NCI-H2227 (cell line): ENCODE results near the gene MYH7.
"Not testable (repeated sequence)": the region's sequence is repeated elsewhere in the genome, so short reads cannot be mapped to it uniquely, and the experiment has no call there.

Experiments
- DNase-seq: peaks from one replicate; lab custom pipeline; 2025; ENCODE audit not compliant: unreplicated experiment; lab: John Stamatoyannopoulos, UW

The MYH7 gene

DNA sequence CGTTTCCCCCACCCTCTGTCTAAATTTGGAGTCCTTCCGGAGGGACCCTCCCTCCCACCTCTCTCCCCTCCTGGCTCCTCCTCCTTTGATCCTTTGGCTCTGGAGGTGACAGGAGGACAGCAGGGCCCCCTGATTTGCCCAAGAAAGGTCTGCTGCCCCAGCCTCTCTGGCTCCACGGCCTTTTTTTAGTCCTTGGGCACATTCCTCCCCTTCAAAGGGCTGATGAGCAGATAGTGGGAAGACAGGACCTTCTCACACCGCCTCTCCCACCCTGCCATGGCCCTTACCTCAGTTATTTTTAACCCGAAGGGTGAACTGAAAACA lies 27.2 kb downstream of the MYH7 start:
- no peak for DNase-seq

DNA sequence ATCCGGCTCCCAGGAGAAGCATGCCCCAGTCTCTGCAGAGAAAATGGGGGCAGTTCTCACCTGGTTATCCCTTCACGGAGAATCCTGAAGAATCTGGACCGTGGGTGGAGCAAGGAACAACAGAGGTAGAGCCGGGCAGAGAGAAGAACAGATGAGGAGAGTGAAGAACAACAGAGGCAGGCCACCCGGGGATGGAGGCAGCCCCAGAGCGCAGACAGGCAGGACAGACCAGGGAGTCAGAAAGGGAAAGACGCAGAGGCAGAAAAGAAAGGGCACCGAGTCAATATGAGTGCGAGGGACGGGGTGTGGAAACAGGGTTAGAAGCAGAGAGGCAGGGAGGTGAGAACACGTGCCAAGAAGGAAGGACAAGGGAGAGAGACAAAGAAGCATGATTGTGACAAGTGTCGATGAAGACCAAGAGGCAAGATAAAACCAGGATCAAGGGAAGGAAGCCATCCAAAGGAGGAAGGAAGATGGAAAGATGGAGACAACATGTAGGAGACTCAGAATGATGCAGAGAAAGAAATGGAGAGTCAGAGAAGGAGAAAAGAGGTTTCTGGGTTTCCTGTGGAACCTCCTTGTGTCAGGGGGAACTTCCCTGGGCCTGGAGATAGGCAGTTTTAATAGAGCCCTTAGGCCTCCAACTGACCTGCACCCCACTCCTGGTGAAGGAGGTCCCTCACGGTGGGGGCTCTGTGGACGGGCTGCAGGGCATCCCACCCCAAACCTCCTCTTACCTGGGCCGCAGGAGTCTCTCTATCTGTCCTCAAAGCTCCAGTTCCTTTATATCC lies 27.7 kb downstream of the MYH7 start, which contains the start of gene MYH6:
Gene MYH6 (minus strand): TSS at position 758 of the 791 bp plus-strand sequence. CDS start 1,050 bp downstream, outside the sequence.
- DNase-seq, result no peak

DNA sequence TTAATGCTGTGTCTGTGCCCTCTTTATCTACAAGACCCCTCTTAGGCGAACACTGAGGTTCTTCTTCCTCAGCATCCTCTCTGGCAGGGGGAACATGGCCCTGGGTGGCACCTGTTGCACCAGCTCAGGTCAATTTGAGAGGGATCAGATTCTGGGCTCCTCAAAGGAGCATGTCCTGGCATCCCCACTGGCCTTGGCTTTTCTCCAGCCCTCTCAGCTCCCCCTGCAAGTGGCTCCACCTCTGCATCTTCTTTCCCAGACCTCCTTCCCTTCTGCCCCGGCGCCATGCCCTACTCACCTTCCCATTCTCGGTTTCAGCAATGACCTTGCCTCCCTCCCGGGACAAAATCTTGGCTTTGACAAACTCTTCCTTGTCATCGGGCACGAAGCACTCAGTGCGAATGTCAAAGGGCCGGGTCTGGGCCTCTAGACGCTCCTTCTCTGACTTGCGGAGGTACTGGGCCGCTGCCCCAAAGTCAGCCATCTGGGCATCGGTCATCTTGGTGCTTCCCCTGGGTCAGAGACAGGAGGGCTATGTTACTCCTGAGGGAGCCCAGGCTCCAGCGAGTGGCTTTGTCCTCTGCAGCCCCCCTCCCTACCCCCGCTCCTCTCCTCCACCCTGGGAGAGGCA lies 28.6 kb downstream of the MYH7 start:
- DNase-seq, result no peak

DNA sequence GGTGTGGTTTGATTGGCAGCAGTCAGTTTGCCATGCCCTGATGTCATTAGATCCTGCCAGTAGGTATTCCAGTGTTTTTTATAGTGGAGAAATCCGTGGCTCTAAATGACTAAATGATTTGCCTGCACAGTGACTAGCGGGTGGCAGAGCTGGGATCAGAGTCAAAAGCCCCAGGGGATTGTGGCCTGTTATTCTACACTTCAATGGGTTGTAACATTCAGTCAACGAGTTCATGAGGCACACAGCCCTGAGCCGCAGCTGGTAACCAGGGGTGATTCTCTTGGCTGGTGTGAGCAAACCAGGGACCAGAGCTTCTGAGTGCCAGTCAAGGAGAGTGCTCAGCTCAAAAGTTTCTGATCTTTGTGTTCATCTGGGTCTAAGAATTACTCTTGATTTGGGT lies 29.2 kb downstream of the MYH7 start:
- no peak for DNase-seq

DNA sequence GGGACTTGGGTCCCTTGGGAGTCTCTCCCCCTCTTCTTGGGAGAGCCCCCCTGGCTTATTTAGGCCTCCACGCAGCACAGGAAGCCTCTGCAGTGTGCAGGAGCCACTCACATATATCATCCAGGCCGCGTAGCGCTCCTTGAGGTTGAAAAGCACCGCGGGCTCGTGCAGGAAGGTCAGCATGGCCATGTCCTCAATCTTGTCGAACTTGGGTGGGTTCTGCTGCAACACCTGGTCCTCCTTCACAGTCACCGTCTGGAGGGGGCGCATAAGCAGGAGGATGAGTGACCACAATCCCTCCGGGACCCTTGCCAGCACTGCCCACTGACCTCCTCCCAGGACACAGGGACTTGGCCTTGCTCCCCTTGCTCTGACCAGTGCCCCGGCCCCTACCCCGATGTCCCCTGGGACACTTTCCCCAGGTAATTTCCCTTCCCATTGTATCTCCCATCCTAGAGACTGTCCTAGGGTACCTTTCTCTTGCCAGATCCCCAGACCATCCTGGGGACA lies 29.9 kb downstream of the MYH7 start:
- no peak for DNase-seq

DNA sequence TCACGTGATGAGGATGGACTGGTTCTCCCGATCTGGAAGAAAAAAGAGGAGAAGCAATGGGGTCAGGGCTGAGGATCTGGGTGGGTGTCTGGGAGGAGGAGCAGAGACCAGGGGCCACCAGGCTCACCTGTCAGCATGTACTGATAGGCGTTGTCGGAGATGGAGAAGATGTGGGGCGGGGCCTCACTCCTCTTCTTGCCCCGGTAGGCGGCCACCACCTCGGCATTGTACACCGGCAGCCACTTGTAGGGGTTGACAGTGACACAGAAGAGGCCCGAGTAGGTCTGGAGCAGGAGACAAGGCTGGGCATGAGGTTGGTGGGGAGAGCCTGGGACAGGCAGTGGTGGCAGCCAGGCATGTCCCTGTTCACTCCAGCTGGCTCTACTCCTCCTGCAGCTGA lies 30.4 kb downstream of the MYH7 start:
- no peak for DNase-seq

DNA sequence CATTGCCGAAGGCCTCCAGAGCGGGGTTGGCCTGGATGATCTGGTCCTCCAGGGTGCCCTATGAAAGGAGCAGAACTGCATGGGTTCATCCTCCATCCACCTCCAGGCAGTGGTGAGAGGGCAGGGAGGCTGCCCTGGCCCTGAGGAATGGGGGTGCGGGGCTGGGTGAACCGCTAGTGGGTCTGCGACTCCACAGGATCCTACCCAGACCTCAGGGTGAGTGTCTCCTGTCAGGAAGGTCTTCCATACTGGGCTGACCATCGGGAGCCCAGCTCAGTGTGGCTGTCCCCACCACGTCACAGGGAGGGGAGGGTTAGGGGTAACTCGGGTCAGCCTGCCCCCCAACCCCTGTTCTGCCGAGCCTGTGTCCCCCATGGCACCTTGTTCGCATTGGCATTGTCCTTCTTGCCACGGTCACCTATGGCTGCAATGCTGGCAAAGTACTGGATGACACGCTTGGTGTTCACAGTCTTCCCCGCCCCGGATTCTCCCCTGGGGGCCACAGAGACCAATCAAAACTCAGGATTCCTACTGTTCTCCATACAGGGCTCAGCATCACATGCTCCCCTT lies 31.0 kb downstream of the MYH7 start:
- no peak for DNase-seq

DNA sequence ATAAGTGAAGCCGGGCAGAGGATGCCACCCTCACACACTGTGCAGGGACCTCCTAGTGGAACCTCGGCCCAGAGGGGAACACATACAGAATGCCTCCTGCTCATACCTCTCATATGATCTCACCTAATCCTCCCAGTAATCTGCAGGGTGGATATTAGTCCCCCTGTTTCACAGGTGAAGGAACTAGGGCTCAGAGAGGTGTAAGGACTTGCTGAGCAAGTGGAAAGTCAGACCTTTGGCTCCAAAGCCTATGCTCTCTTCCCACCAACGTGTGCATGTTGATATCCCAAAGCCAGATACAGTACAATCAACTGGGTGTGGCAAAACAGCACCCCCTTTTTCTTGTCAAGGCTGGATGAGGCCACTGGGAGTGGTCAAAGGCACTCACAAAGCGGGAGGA lies 31.6 kb downstream of the MYH7 start:
- no peak for DNase-seq

DNA sequence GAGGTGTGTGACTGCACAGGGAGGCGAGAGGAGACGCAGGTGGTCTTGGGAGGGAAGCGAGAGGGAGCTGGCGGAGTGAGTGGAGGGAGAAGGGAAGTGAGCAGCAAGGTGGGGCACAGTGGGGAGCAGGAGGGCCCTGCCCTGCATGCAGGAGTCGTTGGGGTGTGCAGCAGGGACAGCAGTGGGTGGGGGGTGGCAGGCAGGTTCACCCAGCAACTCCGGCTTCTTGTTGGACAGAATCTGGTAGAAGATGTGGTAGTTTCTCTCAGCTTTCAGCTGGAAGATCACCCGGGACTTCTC lies 32.4 kb downstream of the MYH7 start:
- no peak for DNase-seq

DNA sequence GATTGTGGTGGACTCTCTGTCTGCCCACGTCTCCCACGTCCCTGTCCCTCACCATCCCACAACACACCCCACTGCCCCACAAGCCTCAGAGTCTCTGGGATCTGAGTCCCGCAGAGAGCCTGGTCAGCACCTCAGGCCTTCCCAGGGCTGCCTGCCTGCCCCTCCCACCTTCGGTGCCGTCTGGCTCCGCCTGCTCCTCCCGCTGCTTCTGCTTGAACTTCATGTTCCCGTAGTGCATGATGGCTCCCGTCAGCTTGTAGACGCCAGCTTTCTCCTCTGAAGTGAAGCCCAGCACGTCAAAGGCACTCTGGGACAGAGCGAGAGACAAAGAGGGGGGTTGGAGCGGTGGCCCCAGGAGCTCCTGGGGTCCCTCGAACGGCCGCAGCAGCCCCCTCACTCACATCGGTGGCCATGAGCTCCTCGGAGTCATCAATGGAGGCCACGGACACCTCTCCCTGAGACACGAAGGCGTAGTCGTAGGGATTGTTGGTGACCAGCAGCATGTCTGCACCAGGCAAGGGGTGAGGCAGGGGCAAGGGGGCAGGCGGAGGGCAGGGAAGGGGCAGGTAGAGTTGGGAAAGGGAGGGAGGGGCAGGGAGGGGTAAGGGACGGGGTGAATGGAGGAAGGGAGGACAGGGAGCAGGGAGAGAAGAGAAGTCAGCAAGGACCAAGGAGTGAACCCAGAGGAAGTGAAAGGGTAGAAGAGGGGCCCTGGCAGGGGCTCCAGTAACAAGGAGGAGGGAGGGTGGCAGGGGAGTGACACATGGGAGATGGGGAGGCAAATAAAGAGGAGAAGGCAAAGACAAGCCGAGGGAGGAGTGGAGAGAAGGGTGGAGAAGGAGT lies 32.9 kb downstream of the MYH7 start:
- DNase-seq, result no peak

DNA sequence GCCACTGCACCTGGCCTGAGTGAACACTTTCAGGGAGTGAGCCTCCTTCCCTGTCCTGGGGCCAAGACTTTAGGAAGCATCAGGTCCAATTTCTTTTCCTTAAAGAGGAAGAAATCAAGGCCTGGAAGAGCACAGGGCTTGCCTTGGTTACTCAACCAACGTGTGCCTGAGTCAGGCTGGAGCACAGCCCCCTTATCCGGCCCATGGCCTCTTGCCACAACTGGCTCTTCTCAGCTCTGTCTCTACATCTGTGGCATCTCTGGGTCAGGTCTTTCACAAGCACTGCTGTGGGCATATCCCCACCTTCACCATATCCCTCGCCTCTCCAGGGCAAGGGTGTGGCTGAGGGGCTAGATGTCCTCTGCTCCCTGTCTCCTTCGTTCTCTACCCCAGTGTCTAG lies 34.2 kb downstream of the MYH7 start:
- no peak for DNase-seq

DNA sequence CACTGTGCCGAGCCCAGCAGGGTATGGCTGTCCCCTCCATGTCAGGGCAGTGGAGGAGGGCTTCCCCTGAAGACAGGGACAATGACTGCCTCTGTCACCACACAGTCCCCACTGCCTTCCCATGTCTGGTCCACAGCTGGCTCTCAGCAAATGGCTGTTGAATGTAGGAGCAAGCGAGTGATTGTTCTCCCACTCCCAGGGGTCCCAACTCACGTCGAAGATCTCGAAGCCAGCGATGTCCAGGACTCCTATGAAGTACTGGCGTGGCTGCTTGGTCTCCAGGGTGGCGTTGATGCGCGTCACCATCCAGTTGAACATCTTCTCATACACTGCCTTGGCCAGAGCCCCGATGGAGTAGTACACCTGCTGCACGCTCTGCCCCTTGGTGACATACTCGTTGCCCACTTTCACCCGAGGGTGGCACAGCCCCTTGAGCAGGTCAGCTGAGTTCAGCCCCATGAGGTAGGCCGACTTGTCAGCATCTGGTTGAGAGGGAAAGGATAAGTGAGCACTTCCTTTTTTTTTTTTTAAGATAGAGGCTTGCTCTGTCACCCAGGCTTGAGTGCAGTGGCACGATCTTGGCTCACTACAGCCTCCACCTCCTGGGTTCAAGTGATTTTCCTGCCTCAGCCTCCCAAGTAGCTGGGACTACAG lies 34.8 kb downstream of the MYH7 start:
- not testable (repeated sequence) for DNase-seq

DNA sequence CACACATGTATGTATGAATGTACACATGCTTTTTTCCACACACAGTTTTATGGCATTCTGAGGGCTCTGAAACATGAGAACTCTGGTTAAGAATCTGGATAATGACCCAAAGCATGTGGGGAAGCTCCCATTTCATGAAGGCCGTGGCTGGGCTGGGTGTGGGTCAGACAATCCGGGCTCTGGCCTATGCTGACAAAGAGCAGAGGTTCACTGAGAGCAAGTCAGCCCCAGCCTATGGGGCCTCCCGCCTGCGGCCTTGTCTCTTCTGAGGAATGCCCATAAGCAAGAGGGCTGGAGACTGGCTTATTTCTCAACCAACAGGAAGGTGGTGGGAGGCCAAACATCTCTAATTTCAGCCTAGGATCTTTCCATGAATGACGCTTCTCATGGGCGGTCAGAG lies 35.9 kb downstream of the MYH7 start:
- no peak for DNase-seq

DNA sequence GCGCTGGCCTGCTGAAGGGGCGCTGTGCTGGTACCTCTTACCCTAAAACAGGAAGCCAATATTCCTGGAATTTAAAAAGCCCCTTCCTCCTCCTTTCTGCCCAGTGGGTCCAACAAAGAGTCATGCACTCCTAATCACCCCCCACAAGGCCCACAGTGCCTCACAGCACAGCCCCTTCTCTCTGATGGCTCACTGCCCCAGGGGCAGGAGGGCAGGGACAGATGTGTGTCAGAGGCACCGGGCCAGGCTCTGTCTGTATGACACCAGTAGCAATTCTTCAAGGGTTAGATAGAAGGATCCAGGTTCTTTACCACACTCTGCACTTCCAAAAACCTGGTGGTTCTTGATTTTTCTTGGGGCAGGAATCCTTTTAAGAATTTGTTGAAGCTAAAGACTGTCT lies 36.3 kb downstream of the MYH7 start:
- DNase-seq, result no peak

DNA sequence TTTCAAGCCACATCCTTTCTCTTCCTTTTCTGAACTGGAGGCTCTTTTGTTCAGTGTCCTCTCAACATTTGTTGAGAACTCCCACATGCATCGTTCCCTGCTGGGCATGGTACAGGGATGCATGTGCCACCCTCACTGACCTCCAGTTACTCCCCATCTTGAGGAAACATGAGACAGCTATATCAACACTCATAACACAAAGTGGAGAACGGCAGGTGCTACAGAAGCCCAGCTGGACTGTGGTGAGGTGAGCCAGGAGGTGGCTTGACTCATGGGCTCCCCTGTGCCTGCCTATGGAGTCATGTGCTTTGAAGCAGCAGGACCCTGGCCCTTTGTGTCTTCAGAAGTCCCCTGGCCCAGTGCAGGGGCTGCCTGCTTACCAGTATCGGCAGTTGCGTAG lies 37.1 kb downstream of the MYH7 start:
- no peak for DNase-seq

DNA sequence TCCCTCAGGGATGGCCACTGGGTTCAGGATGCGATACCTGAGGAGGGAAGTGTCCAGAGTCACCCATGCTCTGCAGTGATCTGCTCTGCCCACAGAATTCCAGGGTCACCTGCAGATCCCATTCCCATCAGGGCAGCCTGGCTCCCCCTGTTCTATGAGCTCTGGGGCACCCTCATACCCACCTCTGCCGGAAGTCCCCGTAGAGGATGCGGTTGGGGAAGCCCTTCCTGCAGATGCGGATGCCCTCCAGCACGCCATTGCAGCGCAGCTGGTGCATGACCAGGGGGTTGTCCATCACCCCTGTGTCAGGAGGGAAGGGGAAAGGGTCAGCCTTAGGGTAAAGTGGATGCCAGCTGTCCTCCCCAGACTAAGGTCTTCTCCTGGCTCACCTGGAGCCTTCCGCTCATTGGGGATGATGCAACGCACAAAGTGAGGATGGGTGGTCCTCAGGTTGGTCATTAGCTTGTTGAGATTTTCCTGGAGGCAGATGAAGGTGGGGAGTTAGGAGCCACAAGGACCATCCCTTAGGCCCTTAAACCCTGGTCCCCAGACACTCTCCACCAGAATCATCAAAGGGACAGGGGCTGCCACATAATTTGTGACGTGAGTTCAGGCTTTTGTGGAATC lies 38.6 kb downstream of the MYH7 start:
- no peak for DNase-seq

DNA sequence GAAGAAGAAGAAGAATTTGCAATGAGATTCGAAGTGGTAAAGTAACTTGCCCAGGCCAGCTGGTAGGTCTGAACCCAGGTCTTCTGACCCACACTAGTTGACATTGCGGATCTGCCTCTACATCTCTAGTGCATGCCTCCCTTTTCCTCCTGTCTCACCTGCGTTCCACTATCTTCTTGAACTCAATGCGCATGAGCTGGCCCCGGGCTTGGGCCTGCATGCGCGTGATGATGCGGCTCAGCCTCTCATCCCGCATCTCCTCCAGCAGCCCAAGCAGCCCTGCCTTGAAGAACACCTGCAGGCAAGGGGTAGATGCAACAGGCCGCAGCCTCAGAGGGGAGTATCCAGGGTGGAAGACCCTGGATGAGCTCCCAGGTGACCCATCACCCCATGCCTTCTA lies 39.3 kb downstream of the MYH7 start:
- no peak for DNase-seq

DNA sequence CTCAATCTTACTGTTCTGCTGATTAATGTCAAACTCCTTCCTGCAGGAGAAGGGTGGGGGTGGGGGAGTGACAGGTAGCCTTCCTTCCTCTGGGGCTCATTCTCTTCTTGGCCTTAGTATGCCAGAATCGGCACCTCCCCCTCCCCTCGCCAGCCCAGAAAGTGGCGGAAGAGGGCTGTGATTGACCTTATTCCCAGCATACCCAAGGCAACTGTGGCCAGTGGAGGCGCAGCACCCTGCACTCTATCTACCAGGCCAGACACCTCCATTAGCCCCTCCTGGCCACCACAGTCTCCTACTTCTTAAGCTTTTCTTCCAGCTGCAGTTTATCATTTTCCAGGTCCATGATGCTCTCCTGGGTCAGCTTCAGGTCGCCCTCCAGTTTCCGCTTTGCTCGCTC lies 42.8 kb downstream of the MYH7 start:
- no peak for DNase-seq

DNA sequence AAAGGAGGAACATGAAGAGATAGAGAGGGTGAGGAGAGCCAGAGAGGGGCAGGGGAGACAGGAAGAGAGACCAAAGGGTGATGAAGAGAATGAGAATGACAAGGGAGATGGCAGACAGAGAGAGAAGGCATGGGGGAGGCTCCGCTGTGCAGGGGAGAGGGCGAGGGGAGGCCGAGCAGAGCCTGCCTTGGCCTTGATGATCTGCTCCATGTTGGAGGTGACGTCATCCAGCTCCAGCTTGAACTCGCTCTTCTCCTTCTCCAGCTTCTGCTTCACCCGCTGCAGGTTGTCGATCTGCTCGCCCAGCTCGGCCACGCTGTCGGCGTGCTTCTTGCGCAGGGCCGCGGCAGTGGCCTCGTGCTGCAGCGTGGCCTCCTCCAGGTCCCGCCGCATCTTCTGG lies 45.6 kb downstream of the MYH7 start:
- DNase-seq, result not testable (repeated sequence)

DNA sequence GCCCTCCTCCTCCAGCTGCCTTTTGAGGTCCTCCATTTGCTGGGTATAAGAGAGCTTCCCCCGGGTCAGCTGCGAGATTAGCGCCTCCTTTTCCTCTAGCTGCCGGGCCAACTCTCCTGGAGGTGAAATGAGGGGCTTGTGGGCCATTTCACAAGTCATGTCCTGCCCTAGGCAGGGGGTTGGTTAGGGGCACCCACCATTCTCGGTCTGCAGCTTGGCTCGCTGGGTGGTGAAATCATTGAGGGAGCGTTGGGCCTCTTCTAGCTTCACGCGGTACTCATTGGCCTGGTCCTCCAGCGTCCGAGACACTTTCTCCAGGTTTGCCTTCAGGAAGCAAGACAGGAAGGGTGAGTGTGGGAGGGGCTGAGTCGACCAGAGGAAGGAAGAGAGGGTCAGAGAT lies 46.1 kb downstream of the MYH7 start:
- no peak for DNase-seq

DNA sequence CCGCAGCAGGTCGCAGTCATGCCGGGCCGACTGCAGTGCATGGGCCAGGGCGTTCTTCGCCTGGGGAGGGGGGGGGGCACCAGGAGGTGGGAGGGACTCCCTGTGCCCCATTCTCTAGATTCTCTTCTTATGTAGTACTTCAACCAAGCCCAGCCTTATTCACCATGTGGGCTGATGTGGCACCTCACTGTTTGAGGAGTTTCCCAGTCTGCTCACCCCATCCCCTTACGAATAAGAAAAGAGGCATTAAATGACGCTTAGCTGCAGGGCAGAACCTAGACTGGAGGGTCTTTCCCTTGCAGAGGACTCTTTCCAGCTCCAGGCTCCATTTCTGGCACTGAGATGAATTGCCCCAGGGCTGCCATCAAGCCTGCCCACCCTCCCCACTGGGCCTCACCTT lies 46.5 kb downstream of the MYH7 start:
- DNase-seq, result no peak
